Left lung (tissue), 10 donors: ENCODE measurements around the gene HDAC9. TPM values are rescaled to one million over a fixed set of nuclear protein-coding genes. Genes with fewer than 3 reads are reported as not detected.

Experiments used
- ATAC-seq: fragments of 200-7000 bp; cut with Tn5 transposase; one replicate; pipeline ENCODE4 v1.9.1; 2020; ENCODE audit warnings: moderate library complexity
- DNase-seq, 4 donors: peaks; one replicate each; pipeline ENCODE4 v3.0.0-alpha.2; 2013 to 2020
- H3K27ac ChIP-seq, 2 donors: fragments of 200-600 bp; sonication (generic) in 1 of 2; one replicate each; pipeline versions ENCODE4 v1.5.0 to v1.8.0; 2020 to 2021
- H3K27me3 ChIP-seq, 2 donors: fragments of 200-600 bp; sonication (generic) in 1 of 2; one replicate each; pipeline versions ENCODE4 v1.5.0 to v1.8.0; 2020 to 2021
- H3K36me3 ChIP-seq, 2 donors: fragments of 200-600 bp; sonication (generic) in 1 of 2; one replicate each; pipeline versions ENCODE4 v1.5.0 to v1.8.0; 2020 to 2021
- H3K4me1 ChIP-seq, 2 donors: fragments of 200-600 bp; one replicate each; pipeline ENCODE4 v1.8.0; 2021
- H3K4me3 ChIP-seq, 2 donors: fragments of 200-600 bp; sonication (generic) in 1 of 2; one replicate each; pipeline versions ENCODE4 v1.5.0 to v1.8.0; 2020 to 2021; ENCODE audit warnings: mild to moderate bottlenecking in 1 of 2
- H3K9me3 ChIP-seq, 2 donors: fragments of 200-600 bp; sonication (generic) in 1 of 2; one replicate each; pipeline versions ENCODE4 v1.5.0 to v1.8.0; 2020 to 2021
- CTCF ChIP-seq, 2 donors: fragments of 200-600 bp; sonication (generic) in 1 of 2; IDR thresholded peaks; one replicate each; pipeline versions ENCODE4 v1.5.0 to v1.8.0; 2021; ENCODE audit warnings: antibody characterized with exemption in 2 of 2
- intact Hi-C, 2 donors: fragments of 100-400 bp; cut with DNase I; formaldehyde crosslinking; loops; one replicate each; pipeline versions ENCODE4 v1.11.2 to v1.14.2; 2022
- polyA plus RNA-seq, 6 donors: library from polyadenylated mRNA; unstranded; fragments of 120-200 nt; gene quantifications; one replicate each; pipeline ENCODE4 v1.2.1, GENCODE V29; 2013; ENCODE audit not compliant: insufficient read length in 6 of 6
- total RNA-seq, 2 donors: library from RNA; stranded (reverse); fragmentation: NEBNext Ultra II Directional; extraction: Animal tissue kit (Norgen Biotek cat#: 25700); gene quantifications; one replicate each; pipeline ENCODE4 v1.2.1, GENCODE V29; 2021
- donor health status: DM: no; HTN: yes; CAD: no.
- donor health status: DM: no; HTN: no; CAD: no.

HDAC9 gene
- total and polyA plus RNA-seq, 8 donors: 6.7 to 13.2 (median 9.6) TPM

GRCh38 chr7:18467011-18467410, 28.5 kb upstream of the HDAC9 start:
- intact Hi-C loops: no loop called here
- no peak for DNase-seq
- H3K27me3 ChIP-seq: no peaks in the 10 kb centered on the region
- no peaks in the 10 kb centered on the region for H3K4me1 ChIP-seq
- no peak overlapping the region for H3K4me3 ChIP-seq
- H3K36me3 ChIP-seq: no peaks in the 10 kb centered on the region
- H3K9me3 ChIP-seq: no peaks in the 10 kb centered on the region
- TF ChIP-seq CTCF (IDR thresholded peaks at IDR 0.05): no peak
- no peak for ATAC-seq
- H3K27ac ChIP-seq: no peak overlapping the region

GRCh38 chr7:18468795-18469194, 26.8 kb upstream of the HDAC9 start:
- H3K27me3 ChIP-seq: no peaks in the 10 kb centered on the region
- no peaks in the 10 kb centered on the region for H3K36me3 ChIP-seq
- H3K4me3 ChIP-seq: no peak overlapping the region
- no peaks in the 10 kb centered on the region for H3K9me3 ChIP-seq
- ATAC-seq (no peak), DNase-seq (no peak)
- intact Hi-C loops: no loop called here
- TF ChIP-seq CTCF (IDR thresholded peaks at IDR 0.05): no peak
- H3K27ac ChIP-seq: no peak overlapping the region
- no peaks in the 10 kb centered on the region for H3K4me1 ChIP-seq

- intact Hi-C loops: no loop called here
- Histone ChIP-seq H3K9me3 (no peaks in the 10 kb centered on the region), H3K27ac (no peak overlapping the region), H3K36me3 (no peaks in the 10 kb centered on the region), H3K27me3 (no peaks in the 10 kb centered on the region), H3K4me3 (no peak overlapping the region), H3K4me1 (no peaks in the 10 kb centered on the region)
- no peak for TF ChIP-seq CTCF (IDR thresholded peaks at IDR 0.05)
- DNase-seq: no peak
- ATAC-seq: no peak
Measured at GRCh38 chr7:18469316-18469715, 26.2 kb upstream of the HDAC9 start.

GRCh38 chr7:18471476-18472160, 23.9 kb upstream of the HDAC9 start:
- no peak for TF ChIP-seq CTCF (IDR thresholded peaks at IDR 0.05)
- Histone ChIP-seq H3K36me3 (no peaks in the 10 kb centered on the region), H3K9me3 (no peaks in the 10 kb centered on the region), H3K27me3 (no peaks in the 10 kb centered on the region), H3K4me3 (no peak overlapping the region), H3K4me1 (no peaks in the 10 kb centered on the region), H3K27ac (no peak overlapping the region)
- intact Hi-C loops: no loop called here
- ATAC-seq: no peak
- no peak for DNase-seq

- Histone ChIP-seq H3K4me1 (no peaks in the 10 kb centered on the region), H3K4me3 (no peak overlapping the region), H3K9me3 (no peaks in the 10 kb centered on the region), H3K36me3 (no peaks in the 10 kb centered on the region), H3K27ac (no peak overlapping the region), H3K27me3 (no peaks in the 10 kb centered on the region)
- intact Hi-C loops: no loop called here
- ATAC-seq (no peak), DNase-seq (no peak)
- TF ChIP-seq CTCF (IDR thresholded peaks at IDR 0.05): no peak
Measured at GRCh38 chr7:18472161-18472483, 23.4 kb upstream of the HDAC9 start.
